VCaP (cell line): ENCODE data around the gene CTNNA3.

Experiments used
- H3K27ac ChIP-seq: fragments of 450-650 bp; 2 replicates; pipeline ENCODE4 v1.5.1; 2017
- TF ChIP-seq, protein P1 (sequence below): fragments of 450-650 bp; conservative IDR thresholded peaks from 2 replicates; pipeline ENCODE4 v1.5.1; 2017; ENCODE audit warnings: mild to moderate bottlenecking, moderate library complexity

The CTNNA3 gene

DNA sequence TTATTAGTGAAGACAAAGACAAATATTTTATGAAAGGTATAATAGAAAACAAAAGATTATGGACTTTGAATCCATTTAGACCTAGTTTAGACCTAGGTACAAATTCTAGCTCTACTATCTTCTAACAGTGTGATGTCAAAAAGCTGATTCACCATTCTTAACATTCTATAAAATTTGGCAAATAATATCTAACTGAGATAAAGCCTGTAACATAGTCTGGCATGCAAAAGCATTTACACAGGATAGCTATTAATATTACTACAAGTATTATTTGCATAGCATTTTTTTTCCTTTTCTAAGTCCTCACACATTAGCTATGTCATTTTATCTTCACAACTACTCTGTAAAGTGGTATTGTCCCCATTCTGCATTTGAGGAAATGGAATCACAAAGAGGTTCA, 949.7 kb downstream of the CTNNA3 start:
- H3K27ac ChIP-seq: no peak overlapping the region
- TF ChIP-seq, protein P1, sequence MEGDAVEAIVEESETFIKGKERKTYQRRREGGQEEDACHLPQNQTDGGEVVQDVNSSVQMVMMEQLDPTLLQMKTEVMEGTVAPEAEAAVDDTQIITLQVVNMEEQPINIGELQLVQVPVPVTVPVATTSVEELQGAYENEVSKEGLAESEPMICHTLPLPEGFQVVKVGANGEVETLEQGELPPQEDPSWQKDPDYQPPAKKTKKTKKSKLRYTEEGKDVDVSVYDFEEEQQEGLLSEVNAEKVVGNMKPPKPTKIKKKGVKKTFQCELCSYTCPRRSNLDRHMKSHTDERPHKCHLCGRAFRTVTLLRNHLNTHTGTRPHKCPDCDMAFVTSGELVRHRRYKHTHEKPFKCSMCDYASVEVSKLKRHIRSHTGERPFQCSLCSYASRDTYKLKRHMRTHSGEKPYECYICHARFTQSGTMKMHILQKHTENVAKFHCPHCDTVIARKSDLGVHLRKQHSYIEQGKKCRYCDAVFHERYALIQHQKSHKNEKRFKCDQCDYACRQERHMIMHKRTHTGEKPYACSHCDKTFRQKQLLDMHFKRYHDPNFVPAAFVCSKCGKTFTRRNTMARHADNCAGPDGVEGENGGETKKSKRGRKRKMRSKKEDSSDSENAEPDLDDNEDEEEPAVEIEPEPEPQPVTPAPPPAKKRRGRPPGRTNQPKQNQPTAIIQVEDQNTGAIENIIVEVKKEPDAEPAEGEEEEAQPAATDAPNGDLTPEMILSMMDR: no peak

DNA sequence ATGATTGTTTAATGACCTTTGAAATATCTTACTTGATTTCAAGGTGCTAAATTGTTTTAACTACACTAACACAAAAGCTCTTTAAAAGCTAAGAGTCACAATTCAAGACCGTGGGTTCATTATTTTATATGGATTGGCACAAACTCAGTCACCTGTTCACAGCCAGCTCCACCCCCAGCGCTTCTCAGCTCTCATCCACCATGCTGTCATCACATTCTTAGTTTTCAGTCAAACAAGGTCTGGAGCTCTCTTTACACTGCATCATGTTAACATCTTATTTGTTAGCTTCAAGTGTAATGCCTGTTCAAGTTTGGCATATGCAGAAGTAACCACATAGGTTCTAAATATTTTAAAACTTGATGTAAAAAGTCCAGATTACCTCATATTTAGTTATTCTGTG, 951.1 kb downstream of the CTNNA3 start:
- TF ChIP-seq, protein P1: no peak
- no peak overlapping the region for H3K27ac ChIP-seq

DNA sequence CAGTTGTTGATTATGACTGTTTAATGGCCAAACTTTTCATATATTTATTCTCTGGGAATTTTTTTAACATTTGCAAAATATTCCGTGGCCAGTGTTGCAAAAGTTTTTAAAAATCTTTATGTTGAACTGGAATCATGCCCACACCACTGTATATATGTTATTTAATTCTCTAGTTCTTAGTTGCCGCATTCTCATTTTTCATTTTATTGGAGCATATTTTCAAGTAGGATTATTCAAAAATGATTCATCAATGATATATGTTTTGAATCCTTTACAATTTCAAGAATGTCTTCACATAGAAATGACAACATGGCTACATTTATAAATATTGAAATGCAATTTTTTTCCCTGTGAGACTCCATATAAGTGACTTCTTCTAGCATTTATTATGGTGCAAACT, 958.8 kb downstream of the CTNNA3 start:
- H3K27ac ChIP-seq: no peak overlapping the region
- TF ChIP-seq, protein P1: no peak

DNA sequence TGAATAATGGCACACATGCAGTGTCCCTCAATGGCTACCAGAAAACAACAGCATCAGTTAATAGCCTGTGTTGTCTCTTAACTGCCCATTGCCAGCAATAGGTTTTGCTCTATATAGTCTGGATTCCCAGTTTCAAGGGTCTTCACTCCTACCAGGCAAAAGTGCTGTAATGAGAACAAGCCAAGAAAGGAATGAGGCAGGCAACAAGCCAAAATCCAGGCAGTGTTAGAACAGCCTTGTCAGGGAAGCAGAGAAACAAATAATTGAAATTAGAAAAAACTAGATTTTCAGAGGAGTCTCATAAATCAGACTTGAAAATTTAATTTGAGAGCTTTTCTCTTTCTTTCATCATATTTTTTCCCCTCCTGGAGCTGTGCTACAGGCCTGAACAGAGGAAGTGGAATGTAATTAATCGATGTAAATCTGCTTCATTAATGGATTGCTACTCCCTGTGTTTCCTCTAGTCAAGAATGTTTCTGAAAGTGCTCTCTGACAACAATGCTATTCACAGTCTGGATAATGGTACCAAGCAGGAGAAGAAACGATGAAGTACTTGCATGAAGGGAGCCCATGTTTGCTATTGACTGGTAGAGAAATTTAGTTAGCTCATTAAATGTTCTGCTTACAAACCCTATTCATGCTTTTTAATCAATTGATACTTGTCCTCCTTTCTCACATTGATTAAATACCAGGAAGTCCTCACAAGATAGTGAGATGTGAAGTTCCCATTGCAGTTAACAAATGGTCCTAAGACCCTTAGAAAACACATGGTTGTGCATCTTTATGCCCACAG, 972.2 kb downstream of the CTNNA3 start:
- H3K27ac ChIP-seq: no peak overlapping the region
- TF ChIP-seq, protein P1: no peak

DNA sequence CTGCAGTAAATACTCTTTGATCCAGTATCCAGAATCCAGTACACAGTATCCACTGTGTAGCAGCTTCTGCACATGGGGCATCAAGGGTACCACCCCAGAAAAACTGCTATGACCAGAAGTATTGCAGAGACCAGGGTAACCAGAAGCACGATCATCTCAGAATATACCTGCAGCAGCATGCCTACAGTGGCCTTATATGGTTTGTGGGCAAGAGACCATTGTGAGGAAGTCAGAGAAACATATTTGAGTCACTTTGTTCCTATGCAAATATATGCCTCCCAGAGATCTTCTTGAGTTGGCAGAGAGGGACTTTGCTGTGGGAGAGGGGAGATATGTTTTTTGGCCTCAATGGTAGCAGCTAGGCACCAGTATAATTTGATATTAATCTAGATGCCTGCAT, 976.5 kb downstream of the CTNNA3 start:
- H3K27ac ChIP-seq: no peak overlapping the region
- TF ChIP-seq, protein P1: no peak

DNA sequence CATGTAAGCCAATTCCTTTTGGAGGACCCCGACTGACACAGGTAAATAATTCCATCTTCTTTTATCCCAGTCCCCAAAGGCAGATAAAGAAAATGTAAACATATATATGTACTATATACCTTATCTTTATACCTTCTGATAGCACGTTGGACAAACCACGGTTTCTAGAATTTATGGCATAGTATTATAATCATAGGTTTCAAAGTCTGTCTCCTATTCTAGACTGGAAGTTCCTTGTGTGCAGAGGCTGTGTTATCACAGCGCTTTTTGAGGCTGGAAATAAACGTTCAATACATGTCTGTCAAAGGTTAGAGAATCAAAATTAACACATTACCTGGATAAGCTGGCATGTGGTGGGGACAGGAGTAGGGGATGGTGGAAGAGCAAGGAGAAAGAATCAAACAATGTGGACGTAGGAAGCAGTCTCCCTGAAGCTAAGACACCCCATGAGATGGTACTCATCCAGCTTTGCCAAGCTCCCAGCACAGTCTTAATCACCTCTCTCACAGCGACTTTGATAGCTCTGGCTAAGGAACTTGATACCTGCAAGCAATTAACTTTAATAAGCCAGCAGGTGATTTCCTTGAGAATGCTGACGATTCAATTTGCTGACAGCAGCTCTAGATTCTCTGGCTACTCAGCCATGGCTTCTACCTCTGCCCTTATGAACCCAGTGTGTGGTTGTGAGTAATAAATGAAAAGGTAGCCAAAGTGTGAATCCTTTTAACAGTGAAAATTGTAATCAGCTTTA, 978.6 kb downstream of the CTNNA3 start:
- H3K27ac ChIP-seq: no peak overlapping the region
- TF ChIP-seq, protein P1: no peak

DNA sequence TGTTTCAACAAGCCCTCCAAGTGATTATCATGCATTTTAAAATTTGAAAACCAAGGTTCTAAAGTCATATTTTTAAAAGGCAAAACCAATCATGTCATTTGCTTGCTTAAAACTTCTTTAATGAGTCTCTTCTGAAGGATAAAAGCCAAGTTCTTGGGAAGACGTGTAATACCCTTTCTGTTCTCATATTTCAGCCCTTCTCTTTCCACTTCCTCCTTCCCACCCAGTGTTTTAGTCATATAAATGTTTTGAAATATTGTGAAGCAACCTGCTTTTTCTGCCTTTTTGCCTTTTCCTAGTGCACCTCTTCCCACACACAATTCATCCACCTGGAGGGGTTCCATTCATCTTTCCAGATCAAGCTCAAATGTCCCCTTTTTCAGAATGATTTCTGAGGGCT, 981.3 kb downstream of the CTNNA3 start:
- TF ChIP-seq, protein P1: no peak

More for the DNA sequence above, 981.3 kb downstream of the CTNNA3 start:
- no peak overlapping the region for H3K27ac ChIP-seq
